CD4-positive, alpha-beta T cell treated with Interleukin-15 for 1 hour (primary cell): Measurements from ENCODE around the gene EIF1AD.
"Not testable (repeated sequence)": the region's sequence is repeated elsewhere in the genome, so short reads cannot be mapped to it uniquely, and the experiment has no call there.

Experiments
- DNase-seq: peaks from one replicate; pipeline ENCODE4 v3.0.0-alpha.2; 2020

EIF1AD gene

GRCh38 chr11:66001942-66002647 is at the start of gene EIF1AD, which contains the start of gene BANF1:
TSS of gene EIF1AD (minus strand) at chr11:66002157. CDS start at chr11:66000389, 1,768 bp downstream.
TSS of gene BANF1 (plus strand) at chr11:66002503. CDS start at chr11:66003251, 748 bp downstream.
- peak; percentile 92 for DNase-seq

GRCh38 chr11:66051371-66051765 is 49.4 kb upstream of the EIF1AD start:
- DNase-seq = no peak

GRCh38 chr11:66050581-66051231 is 48.7 kb upstream of the EIF1AD start:
- DNase-seq = no peak

GRCh38 chr11:66048547-66049323 is 46.8 kb upstream of the EIF1AD start, which contains the start of gene GAL3ST3:
TSS of gene GAL3ST3 (minus strand) at chr11:66049161. CDS start at chr11:66045415, 3,746 bp downstream.
- no peak for DNase-seq

GRCh38 chr11:66047541-66048365 is 45.8 kb upstream of the EIF1AD start:
- no peak for DNase-seq

- DNase-seq = no peak
Measured at GRCh38 chr11:66046901-66047300, 44.9 kb upstream of the EIF1AD start.

GRCh38 chr11:66045177-66045639 is 43.3 kb upstream of the EIF1AD start:
- DNase-seq = peak; percentile 80

GRCh38 chr11:66044757-66045156 is 42.8 kb upstream of the EIF1AD start:
- DNase-seq = no peak

GRCh38 chr11:66042996-66043906 is 41.3 kb upstream of the EIF1AD start:
- no peak for DNase-seq

- DNase-seq = no peak
Measured at GRCh38 chr11:66042227-66042995, 40.5 kb upstream of the EIF1AD start.

GRCh38 chr11:66039765-66040164 is 37.8 kb upstream of the EIF1AD start:
- no peak for DNase-seq

- DNase-seq = no peak
Measured at GRCh38 chr11:66037327-66037726, 35.4 kb upstream of the EIF1AD start.

- no peak for DNase-seq
Measured at GRCh38 chr11:66036334-66036710, 34.4 kb upstream of the EIF1AD start.

- no peak for DNase-seq
Measured at GRCh38 chr11:66035653-66036333, 33.8 kb upstream of the EIF1AD start.

- DNase-seq = no peak
Measured at GRCh38 chr11:66032957-66033735, 31.2 kb upstream of the EIF1AD start.

GRCh38 chr11:66026017-66026529 is 24.1 kb upstream of the EIF1AD start, which contains the start of gene CATSPER1:
TSS of gene CATSPER1 (minus strand) at chr11:66026479. CDS start at chr11:66026379, 100 bp downstream.
- DNase-seq = no peak

- not testable (repeated sequence) for DNase-seq
Measured at GRCh38 chr11:66023186-66023440, 21.2 kb upstream of the EIF1AD start.

GRCh38 chr11:66022401-66023185 is 20.6 kb upstream of the EIF1AD start:
- peak; percentile 60 for DNase-seq
